B cell (primary cell): ENCODE measurements around the gene EXOC6. TPM values are rescaled to one million over a fixed set of nuclear protein-coding genes. Genes with fewer than 3 reads are reported as not detected.

Experiments
- ATAC-seq: fragments of 200-7000 bp; cut with Tn5 transposase; one replicate; pipeline ENCODE4 v1.10.0; 2021; ENCODE audit warnings: low read depth, mild to moderate bottlenecking, moderate number of reproducible peaks, moderate library complexity
- CTCF ChIA-PET: fragments of 350-600 bp; sonication (Branson Sonifier 250); formaldehyde crosslinking; loops from one replicate; lab custom pipeline; 2021; ENCODE audit warnings: antibody characterized with exemption, inconsistent platforms; lab: Charles Lee
- POLR2A ChIA-PET: fragments of 350-600 bp; sonication (Branson Sonifier 250); formaldehyde crosslinking; loops from one replicate; lab custom pipeline; 2021; ENCODE audit warnings: antibody characterized with exemption; lab: Charles Lee
- DNase-seq: peaks from one replicate; pipeline ENCODE4 v3.0.0; 2013
- H2AFZ ChIP-seq: 2 replicates; pipeline ENCODE4 v1.6.1; 2012; ENCODE audit warnings: mild to moderate bottlenecking, low read depth, low read length; ENCODE audit not compliant: insufficient read depth, poor library complexity, severe bottlenecking
- H3K27ac ChIP-seq, 2 donors: 1 replicate in 1 of 2; 2 replicates in 1 of 2; pipeline ENCODE4 v1.5.1; 2012 to 2013; ENCODE audit warnings: low read length in 2 of 2, mild to moderate bottlenecking in 2 of 2, moderate library complexity in 1 of 2
- H3K27me3 ChIP-seq, 4 experiments: fragments of 200-600 bp in 1 of 4; sonication (generic) in 1 of 4; replicated peaks in 1 of 4; 1 replicate in 2 of 4; 2 replicates in 2 of 4; pipeline versions ENCODE4 v1.6.1 to v1.7.0; 2013 to 2016; ENCODE audit warnings: low read length in 3 of 4, mild to moderate bottlenecking in 2 of 4, mixed read lengths in 1 of 4, moderate library complexity in 1 of 4; ENCODE audit not compliant: insufficient read depth in 4 of 4, control insufficient read depth in 3 of 4; ENCODE audit errors: control extremely low read depth in 1 of 4
- H3K36me3 ChIP-seq, 2 experiments: replicated peaks in 1 of 2; 1 replicate in 1 of 2; 2 replicates in 1 of 2; pipeline versions ENCODE4 v1.6.1 to v1.7.1; 2013; ENCODE audit warnings: low read length in 1 of 2; ENCODE audit not compliant: insufficient read depth in 2 of 2, control insufficient read depth in 1 of 2; ENCODE audit errors: control extremely low read depth in 1 of 2, extremely low read depth in 1 of 2
- H3K4me1 ChIP-seq, 2 donors: fragments of 200-600 bp in 1 of 2; sonication (generic) in 1 of 2; 1 replicate in 1 of 2; 2 replicates in 1 of 2; pipeline versions ENCODE4 v1.5.1 to v1.6.1; 2013 to 2017; ENCODE audit warnings: low read length in 2 of 2; ENCODE audit not compliant: control insufficient read depth in 2 of 2, insufficient read depth in 2 of 2
- H3K4me2 ChIP-seq: replicated peaks from 2 replicates; pipeline ENCODE3; 2012; ENCODE audit warnings: mild to moderate bottlenecking, low read depth, low read length; ENCODE audit not compliant: poor library complexity, severe bottlenecking
- H3K4me3 ChIP-seq, 5 experiments: fragments of 200-600 bp in 1 of 5; sonication (generic) in 1 of 5; 1 replicate in 3 of 5; 2 replicates in 2 of 5; pipeline versions ENCODE4 v1.5.1 to v1.7.0; 2011 to 2016; ENCODE audit warnings: low read length in 4 of 5, mild to moderate bottlenecking in 4 of 5, low read depth in 2 of 5, control low read depth in 1 of 5, moderate library complexity in 1 of 5; ENCODE audit not compliant: insufficient read depth in 1 of 5; ENCODE audit errors: control extremely low read depth in 1 of 5, extremely low read depth in 1 of 5
- H3K79me2 ChIP-seq: fragments of 200-600 bp; sonication (generic); one replicate; pipeline ENCODE4 v1.6.0; 2016; ENCODE audit warnings: low read length; ENCODE audit not compliant: control insufficient read depth, insufficient read depth
- H3K9ac ChIP-seq: fragments of 200-600 bp; sonication (generic); 2 replicates; pipeline ENCODE4 v1.6.1; 2017; ENCODE audit warnings: mild to moderate bottlenecking, low read length, moderate library complexity
- H3K9me3 ChIP-seq, 3 donors: one replicate each; pipeline versions ENCODE4 v1.6.1 to v1.7.1; 2013; ENCODE audit warnings: low read length in 2 of 3; ENCODE audit not compliant: control insufficient read depth in 2 of 3, insufficient read depth in 1 of 3; ENCODE audit errors: control extremely low read depth in 1 of 3
- H4K20me1 ChIP-seq: 2 replicates; pipeline ENCODE4 v1.6.0; 2012; ENCODE audit warnings: mild to moderate bottlenecking, low read length; ENCODE audit not compliant: insufficient read depth, control insufficient read depth, poor library complexity, severe bottlenecking
- H3K27ac Mint-ChIP-seq: one replicate; pipeline ENCODE4 v1.8.0; 2021; ENCODE audit warnings: mixed read lengths
- H3K27me3 Mint-ChIP-seq: one replicate; pipeline ENCODE4 v1.8.0; 2021; ENCODE audit warnings: mixed read lengths
- H3K4me1 Mint-ChIP-seq: one replicate; pipeline ENCODE4 v1.8.0; 2021; ENCODE audit warnings: mixed read lengths
- H3K4me3 Mint-ChIP-seq: one replicate; pipeline ENCODE4 v1.8.0; 2021; ENCODE audit warnings: mixed read lengths
- H3K9me3 Mint-ChIP-seq: one replicate; pipeline ENCODE4 v1.8.0; 2022; ENCODE audit warnings: mixed read lengths; ENCODE audit not compliant: insufficient read depth
- EZH2 ChIP-seq: IDR thresholded peaks from 2 replicates; pipeline ENCODE4 v1.6.1; 2012; ENCODE audit warnings: borderline replicate concordance, low read depth, mild to moderate bottlenecking, moderate library complexity, low read length; ENCODE audit not compliant: insufficient read depth, poor library complexity, severe bottlenecking
- WGBS: methylation state at CpG from one replicate; pipeline ENCODE4 v1.1.5; 2013; ENCODE audit warnings: missing lambda C conversion rate; ENCODE audit not compliant: insufficient coverage; 5-methylcytosine and 5-hydroxymethylcytosine counted together
- intact Hi-C: fragments of 100-400 bp; cut with micrococcal nuclease; formaldehyde crosslinking; loops from one replicate; pipeline ENCODE4 v1.10.0; 2022
- polyA plus RNA-seq: library from polyadenylated mRNA; depleted of rRNA; stranded (reverse); fragments of >200 nt; gene quantifications from 2 replicates; pipeline ENCODE4 v1.2.3, GENCODE V29; 2012
- total RNA-seq, 2 donors: library from RNA; stranded (reverse); fragments of 120-200 nt in 1 of 2; gene quantifications; 1 replicate in 1 of 2; 2 replicates in 1 of 2; pipeline versions ENCODE4 v1.2.3 to v1.2.4, GENCODE V29; 2013 to 2022
- TF ChIP-seq, protein P1 (sequence below): fragments of 200-600 bp; IDR thresholded peaks from one replicate; pipeline ENCODE4 v1.8.0; 2022; ENCODE audit warnings: antibody characterized with exemption, mild to moderate bottlenecking

Gene EXOC6
- total and polyA plus RNA-seq, 2 donors (not counting 1 experiment from before 2014, with no cell fraction given) = 7.9 to 22.6 TPM

DNA sequence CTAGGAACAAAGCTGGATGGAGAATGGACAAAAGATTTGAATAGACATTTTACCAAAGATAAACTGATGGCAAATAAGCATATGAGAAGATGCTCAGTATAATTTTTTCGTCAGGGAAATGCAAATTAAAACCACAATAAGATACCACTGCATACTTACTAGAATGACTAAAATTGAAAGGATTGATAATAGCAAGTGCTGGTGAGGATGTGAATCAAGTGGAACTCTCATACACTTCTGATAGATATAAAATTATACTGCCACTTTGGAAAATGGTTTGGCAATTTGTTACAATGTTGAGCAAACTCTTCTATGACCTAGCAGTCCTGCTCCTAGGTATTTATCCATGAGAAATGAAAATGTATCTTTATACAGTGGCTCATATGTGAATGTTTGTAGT is 83.3 kb downstream of the EXOC6 start:
- Histone ChIP-seq H4K20me1 (no peaks in the 10 kb centered on the region), H3K27ac (no peak overlapping the region), H3K79me2 (no peaks in the 10 kb centered on the region), H3K36me3 (peaks cover 13 to 15% of the 10 kb centered on the region in 2 experiments), H2AFZ (no peak overlapping the region), H3K4me1 (no peaks in the 10 kb centered on the region), H3K4me3 (no peak overlapping the region), H3K9me3 (no peaks in the 10 kb centered on the region), H3K27me3 (no peaks in the 10 kb centered on the region), H3K4me2 (no peak overlapping the region), H3K9ac (no peak overlapping the region)
- intact Hi-C loops = no loop called here
- no peak overlapping the region for H3K27ac Mint-ChIP-seq
- H3K4me3 Mint-ChIP-seq = no peak overlapping the region
- ChIA-PET CTCF (interaction anchor here (0.6 kb wide), 1 partner anchor 67 kb away, joined by 3 read pairs; no protein-coding TSS in a partner anchor), POLR2A (no interaction called here)
- no peak for DNase-seq
- no peak for TF ChIP-seq EZH2
- TF ChIP-seq, protein P1, sequence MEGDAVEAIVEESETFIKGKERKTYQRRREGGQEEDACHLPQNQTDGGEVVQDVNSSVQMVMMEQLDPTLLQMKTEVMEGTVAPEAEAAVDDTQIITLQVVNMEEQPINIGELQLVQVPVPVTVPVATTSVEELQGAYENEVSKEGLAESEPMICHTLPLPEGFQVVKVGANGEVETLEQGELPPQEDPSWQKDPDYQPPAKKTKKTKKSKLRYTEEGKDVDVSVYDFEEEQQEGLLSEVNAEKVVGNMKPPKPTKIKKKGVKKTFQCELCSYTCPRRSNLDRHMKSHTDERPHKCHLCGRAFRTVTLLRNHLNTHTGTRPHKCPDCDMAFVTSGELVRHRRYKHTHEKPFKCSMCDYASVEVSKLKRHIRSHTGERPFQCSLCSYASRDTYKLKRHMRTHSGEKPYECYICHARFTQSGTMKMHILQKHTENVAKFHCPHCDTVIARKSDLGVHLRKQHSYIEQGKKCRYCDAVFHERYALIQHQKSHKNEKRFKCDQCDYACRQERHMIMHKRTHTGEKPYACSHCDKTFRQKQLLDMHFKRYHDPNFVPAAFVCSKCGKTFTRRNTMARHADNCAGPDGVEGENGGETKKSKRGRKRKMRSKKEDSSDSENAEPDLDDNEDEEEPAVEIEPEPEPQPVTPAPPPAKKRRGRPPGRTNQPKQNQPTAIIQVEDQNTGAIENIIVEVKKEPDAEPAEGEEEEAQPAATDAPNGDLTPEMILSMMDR = no peak
- H3K4me1 Mint-ChIP-seq = no peaks in the 10 kb centered on the region
- H3K9me3 Mint-ChIP-seq = no peaks in the 10 kb centered on the region
- no peaks in the 10 kb centered on the region for H3K27me3 Mint-ChIP-seq
- no CpG with 5 or more reads among the region's 1 CpG for WGBS
- ATAC-seq = no peak

DNA sequence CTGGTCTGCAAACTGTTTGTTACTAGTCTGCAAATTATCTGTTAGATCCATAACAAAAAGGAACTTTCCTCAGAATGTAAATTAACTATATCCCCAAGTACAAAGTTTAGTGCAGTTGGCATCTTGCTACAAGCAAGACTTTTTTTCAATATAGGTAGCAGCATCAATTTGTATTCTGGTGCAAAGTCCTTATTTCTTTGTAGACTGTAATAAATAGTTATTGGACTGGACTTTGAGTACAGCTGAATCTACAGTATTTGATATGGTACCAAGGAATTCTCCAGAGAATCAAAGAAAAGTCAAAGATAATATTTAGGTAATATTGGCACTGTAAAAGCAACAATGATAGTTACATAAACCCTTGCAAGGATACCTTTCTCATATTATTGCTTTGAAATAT is 89.6 kb downstream of the EXOC6 start:
- H3K27me3 Mint-ChIP-seq = no peaks in the 10 kb centered on the region

More for the DNA sequence above, 89.6 kb downstream of the EXOC6 start:
- no peak for TF ChIP-seq EZH2
- TF ChIP-seq, protein P1 = no peak
- H3K27ac Mint-ChIP-seq = no peak overlapping the region
- H3K9me3 ChIP-seq = no peaks in the 10 kb centered on the region
- CTCF ChIA-PET = no interaction called here
- H4K20me1 ChIP-seq = no peaks in the 10 kb centered on the region
- POLR2A ChIA-PET = no interaction called here
- DNase-seq (no peak), ATAC-seq (no peak)
- H3K27me3 ChIP-seq = no peaks in the 10 kb centered on the region
- intact Hi-C loops = no loop called here
- no peak overlapping the region for H3K4me2 ChIP-seq
- H3K4me1 ChIP-seq = no peaks in the 10 kb centered on the region
- H3K36me3 ChIP-seq = peaks cover 6% of the 10 kb centered on the region in 2 experiments
- no peak overlapping the region for H3K27ac ChIP-seq
- H2AFZ ChIP-seq = no peak overlapping the region
- no peak overlapping the region for H3K4me3 ChIP-seq
- H3K4me3 Mint-ChIP-seq = no peak overlapping the region
- no peaks in the 10 kb centered on the region for H3K79me2 ChIP-seq
- no peaks in the 10 kb centered on the region for H3K9me3 Mint-ChIP-seq
- no peaks in the 10 kb centered on the region for H3K4me1 Mint-ChIP-seq
- no peak overlapping the region for H3K9ac ChIP-seq
